KG1 (cell line): ENCODE results near the gene MTM1.

Source experiments
- DNase-seq: peaks from one replicate; lab custom pipeline; 2025; lab: John Stamatoyannopoulos, UW

Gene MTM1

DNA sequence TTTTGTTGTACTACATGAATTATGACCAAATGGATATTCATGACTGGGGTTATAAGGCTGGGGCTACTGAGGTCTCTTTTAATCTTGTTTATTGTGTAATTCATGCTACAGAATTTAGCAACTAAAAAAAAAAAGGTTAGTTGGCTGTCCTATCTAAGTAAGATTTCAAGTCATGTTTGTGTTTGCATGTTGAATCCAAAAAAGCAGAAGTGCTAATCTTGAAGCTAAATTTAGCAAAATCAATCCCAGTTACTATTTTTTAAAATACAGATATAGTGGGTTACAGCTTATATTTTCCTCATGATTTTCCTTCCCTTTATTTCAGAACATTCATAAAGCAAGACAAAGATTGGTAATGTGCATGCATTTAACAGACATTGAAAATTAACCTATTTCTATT lies 144.2 kb downstream of the MTM1 start:
- DNase-seq = no peak

DNA sequence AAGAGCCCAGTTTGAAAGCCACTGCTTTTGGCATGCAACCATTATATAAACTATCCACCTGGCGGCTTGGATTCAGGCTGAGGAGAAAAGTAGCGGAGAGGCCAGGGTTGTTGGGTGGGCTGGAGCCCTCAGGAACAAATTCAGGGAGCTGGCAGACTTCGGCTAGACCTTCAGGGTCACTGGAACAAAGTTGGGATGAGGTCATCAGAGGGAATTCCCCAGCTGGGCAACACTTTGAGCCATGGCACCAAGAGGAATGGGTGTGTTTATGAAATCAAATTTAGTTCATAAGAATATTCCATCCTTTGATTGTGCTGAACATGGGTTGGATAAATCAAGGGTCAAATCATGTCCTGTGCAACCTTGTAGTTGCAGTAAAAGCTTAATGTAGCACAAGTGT lies 146.8 kb downstream of the MTM1 start:
- DNase-seq = no peak

DNA sequence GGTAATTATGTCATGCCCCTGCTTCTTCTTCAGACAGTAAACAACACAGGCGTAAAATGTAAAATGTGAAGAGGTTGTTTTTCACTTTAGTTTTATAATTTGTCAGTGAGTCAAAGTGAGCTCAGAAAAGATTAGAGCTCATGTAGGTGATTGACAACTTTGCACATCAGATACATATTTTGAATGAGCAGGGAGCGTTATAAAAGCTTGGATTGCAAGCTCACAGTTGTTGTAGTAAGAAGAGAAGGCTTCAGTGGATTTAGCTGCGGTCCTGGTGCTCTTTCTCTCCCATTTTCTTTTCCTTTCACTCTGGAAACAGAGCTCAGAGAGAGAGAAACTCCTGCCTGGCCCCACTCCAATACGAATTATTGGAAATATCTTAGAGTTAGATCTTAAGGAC lies 151.2 kb downstream of the MTM1 start:
- DNase-seq = no peak
